HG02588 (cell line): ENCODE results near the gene OR52K2.
"Not testable (repeated sequence)": the region's sequence is repeated elsewhere in the genome, so short reads cannot be mapped to it uniquely, and the experiment has no call there.

Experiments
- ATAC-seq: cut with Tn5 transposase; IDR thresholded peaks from one replicate; pipeline ENCODE4 v1.9.1; 2021; ENCODE audit warnings: mild to moderate bottlenecking, moderate library complexity; ENCODE audit not compliant: unreplicated experiment

OR52K2 gene

GRCh38 chr11:4448995-4449394 lies at the start of gene OR52K2:
Gene OR52K2 (plus strand): TSS chr11:4449295. CDS start chr11:4449340, 45 bp downstream.
- ATAC-seq: no peak

- not testable (repeated sequence) for ATAC-seq
Observed at GRCh38 chr11:4406206-4406605, 42.9 kb upstream of the OR52K2 start.

DNA sequence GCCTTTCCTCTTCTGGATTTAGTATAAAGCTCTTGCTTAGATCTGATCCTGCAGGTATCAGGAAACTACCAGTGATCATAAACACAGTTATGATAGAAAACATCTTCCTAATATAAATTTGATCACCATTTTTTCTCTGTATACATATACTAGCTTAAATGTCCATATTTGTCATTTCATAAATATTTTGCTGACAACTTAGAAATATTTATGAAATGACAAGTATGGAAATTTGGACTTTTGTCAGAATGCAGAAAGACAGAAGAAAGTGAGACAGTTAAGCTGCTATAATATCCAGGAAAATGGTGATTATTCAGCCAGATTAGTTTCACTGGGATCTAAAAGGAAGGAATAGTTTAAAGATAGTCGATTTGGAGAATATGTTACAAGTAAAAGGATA lies 32.8 kb upstream of the OR52K2 start:
- ATAC-seq: no peak

DNA sequence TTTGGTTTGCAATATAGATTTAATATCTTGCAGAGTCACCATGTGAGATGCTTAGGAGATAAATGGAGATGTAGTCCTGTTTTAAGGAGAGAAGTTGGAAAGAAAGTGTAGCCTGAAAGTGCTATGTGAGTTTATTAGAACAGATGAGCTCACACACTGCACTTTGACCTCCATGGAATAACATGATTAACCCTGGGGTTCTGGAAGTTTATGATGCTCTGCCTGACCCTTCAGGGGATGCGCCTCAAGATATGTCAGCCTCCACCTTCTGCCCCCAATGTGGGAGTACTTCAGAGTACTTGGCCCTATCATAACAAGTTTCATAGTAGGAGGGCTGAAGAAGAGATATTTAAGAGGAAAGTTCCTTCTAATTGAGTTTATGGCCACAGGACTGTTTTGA lies 32.3 kb upstream of the OR52K2 start:
- ATAC-seq: no peak

DNA sequence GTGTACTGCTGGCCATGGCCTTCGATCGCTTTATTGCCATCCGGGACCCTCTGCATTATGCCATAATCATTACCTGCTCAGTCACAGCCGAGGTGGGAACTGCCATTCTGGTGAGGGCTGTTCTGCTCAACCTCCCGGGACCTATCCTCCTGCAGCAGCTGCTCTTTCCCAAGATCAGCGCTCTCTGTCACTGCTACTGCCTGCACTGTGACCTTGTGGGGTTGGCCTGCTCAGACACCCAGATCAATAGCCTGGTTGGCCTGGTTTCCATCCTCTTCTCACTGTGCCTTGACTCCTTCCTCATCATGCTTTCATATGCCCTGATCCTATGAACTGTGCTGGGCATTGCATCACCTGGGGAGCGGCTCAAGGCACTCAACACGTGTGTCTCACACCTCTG lies 30.7 kb upstream of the OR52K2 start:
- no peak for ATAC-seq

GRCh38 chr11:4430051-4430450 lies 19.0 kb upstream of the OR52K2 start:
- no peak for ATAC-seq

- no peak for ATAC-seq
Observed at GRCh38 chr11:4433856-4434255, 15.2 kb upstream of the OR52K2 start.

DNA sequence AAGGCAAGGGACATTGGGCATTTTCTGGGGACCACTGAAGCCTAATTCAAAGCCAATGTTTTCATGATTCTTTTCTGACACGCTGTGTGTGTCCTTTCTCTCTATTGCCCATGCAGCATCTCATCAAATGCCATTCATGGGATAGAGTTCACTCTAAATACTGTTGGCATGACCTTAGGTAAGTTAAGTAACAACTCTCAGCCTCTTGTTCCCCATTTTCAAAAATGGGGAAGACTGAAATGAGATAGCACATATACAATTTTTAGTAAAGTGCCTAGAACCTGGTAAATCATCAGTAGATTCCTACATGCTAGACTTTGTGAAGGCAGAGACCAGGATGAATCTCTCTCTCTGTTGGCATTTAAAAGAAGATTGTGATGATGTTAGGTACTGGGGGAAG lies 12.7 kb upstream of the OR52K2 start:
- no peak for ATAC-seq

DNA sequence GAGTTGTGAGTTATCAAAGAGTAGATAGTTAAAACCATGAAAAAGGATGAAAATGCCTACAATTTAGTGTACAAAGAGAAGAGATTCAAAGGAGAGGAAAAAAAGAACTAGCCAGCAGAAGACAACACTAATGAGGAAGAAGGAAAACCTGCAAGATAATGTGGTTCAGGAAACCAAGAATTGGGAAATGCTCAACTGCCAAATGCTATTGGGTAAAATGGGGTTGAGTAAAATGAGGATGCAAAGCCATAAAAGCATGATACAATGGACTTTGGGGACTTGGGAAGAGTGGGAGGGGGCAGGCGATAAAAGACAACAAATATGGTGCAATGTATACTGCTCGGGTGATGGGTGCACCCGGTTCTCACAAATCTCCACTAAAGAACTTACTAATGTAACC lies 7.6 kb upstream of the OR52K2 start:
- no peak for ATAC-seq

- no peak for ATAC-seq
Observed at GRCh38 chr11:4443232-4443891, 5.7 kb upstream of the OR52K2 start.

DNA sequence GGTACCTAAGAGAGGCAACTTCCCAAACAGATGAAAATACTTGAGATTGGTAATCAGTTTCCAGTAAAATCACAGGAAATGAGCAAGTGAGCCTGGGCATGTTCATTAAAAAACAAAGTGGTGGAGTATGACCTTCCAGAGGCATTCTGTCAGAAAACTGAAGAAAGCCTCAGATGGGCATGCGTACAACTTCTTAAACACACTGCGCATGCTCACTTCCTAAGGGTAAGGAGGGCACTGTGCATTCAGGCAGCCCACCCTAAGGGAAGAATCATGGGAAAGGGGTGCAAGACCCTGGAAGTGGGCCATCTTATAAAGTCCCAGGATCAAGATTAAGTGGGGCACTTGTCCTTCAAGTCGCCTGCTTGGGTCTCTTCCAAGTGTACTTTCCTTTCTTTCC lies 4.0 kb downstream of the OR52K2 start:
- ATAC-seq: no peak

GRCh38 chr11:4454021-4454420 lies 4.9 kb downstream of the OR52K2 start:
- no peak for ATAC-seq

- ATAC-seq: no peak
Observed at GRCh38 chr11:4455419-4455818, 6.3 kb downstream of the OR52K2 start.

GRCh38 chr11:4459500-4459899 lies 10.4 kb downstream of the OR52K2 start:
- ATAC-seq: no peak

DNA sequence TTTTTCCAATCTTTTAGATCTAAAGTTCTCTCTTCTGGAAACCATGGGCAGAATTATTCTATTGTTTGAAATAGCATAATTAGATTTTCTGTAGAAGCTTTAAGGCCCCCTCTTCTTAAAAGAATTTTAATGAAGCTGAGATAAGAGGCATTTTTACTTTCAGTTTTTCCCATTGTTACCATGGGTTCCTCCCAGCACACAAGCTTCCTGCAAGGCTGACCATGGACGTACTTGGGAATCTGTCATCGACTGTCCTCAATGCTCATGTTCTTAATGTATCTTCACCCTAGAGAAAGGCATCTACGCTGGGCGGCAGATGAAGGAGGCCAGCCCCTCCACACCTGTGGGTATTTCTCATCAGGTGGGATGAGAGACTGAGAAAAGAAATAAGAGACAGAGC lies 11.1 kb downstream of the OR52K2 start:
- no peak for ATAC-seq

DNA sequence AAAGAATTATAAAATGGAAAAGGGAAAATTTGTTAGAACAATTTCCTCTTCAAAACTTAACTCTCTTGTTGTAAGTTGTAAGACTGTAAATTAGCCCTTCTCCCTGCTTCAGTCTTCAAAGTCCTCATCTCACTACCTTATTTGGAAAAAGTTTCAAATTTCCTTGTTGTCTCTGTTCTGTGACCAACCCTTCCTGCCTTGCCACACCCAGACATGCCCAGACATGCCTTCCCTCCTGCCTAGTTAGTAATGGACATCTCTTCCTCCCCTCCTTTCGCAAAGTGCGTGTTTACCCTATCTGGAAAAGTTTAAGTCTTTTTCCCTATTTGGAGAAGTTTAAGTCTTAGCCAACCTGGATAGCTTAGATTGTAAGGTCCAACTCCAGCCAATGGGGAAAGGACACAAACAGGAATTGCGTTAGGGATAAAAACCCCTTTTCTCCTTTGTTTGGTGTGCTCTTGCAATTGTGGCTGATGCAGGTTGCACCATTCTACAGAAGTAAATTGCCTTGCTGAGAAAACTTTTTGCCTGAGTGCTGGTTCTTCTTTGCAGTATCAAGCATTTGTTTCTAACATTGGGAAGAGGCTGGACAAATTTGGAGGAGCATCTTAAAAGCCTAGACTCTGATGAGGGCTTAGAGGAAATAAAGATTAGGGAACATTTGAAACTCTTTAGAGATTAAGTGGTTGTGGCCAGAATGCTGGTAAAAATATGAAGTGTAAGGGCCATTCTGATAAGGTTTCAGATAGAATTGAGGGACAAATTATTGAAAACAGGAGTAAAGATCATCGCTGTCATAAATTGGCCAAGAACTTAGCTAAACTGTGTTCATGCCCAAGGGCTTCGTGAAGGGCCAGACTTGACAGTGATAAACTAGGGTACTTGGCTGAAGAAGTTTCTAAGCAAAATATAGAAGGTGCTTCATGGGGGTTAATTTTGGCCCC lies 15.4 kb downstream of the OR52K2 start:
- ATAC-seq: no peak

- ATAC-seq: no peak
Observed at GRCh38 chr11:4465407-4465806, 16.3 kb downstream of the OR52K2 start.

DNA sequence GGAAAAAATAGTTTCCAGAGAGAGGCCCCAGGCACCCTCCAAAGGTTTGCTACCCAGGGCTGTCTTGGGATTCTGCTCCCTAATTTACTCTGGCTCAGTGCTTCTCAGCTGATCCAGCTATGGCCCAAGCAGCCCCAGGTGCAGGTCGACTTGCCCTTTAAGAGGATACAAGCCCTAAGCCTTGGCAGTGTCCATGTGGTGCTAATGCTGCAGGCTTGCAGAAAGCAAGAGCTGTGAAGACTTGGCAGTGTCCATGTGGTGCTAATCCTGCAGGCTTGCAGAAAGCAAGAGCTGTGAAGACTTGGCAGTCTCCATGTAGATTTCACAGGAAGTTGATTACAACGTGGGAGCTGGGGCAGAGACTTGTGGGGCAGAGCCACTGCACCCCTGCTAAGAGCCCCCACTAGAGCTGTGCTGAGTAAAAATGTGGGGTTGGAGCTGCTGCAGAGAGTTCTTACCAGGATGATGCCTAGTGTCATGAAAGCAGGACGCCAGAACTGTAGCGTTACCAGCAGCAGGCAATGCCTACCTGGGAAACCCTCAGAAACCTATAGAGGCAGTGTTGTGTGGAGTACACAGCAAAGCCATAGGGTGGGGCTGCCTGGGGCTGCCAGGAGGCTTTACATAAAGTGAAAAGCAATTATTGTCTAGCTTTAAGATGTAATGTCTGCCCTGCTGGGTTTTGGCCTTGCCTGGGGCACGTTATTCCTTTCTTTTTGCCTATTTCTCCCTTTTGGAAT lies 17.2 kb downstream of the OR52K2 start:
- no peak for ATAC-seq

- peak; percentile 46 for ATAC-seq
Observed at GRCh38 chr11:4466871-4467442, 17.9 kb downstream of the OR52K2 start.

- ATAC-seq: no peak
Observed at GRCh38 chr11:4467811-4468606, 18.9 kb downstream of the OR52K2 start.
